GM12878 (cell line): ENCODE measurements around the gene LCE1A. TPM values are rescaled to one million over a fixed set of nuclear protein-coding genes. Genes with fewer than 3 reads are reported as not detected.

Experiments used
- ATAC-seq: fragments of 200-7000 bp; cut with Tn5 transposase; 3 replicates; pipeline ENCODE4 v1.9.1; 2020; ENCODE audit warnings: mild to moderate bottlenecking, moderate library complexity
- BruUV-seq: library from RNA; stranded (reverse); fragments of 400-500 nt; replicated peaks from 2 replicates; lab custom pipeline; 2021; lab: Mats Ljungman, UMichigan
- CTCF ChIA-PET: fragments of 300-600 bp; sonication (Branson Sonifier 250); formaldehyde crosslinking; extraction: SDS; loops from one replicate; lab custom pipeline; 2021; ENCODE audit warnings: inconsistent platforms; lab: Yijun Ruan, JAX
- POLR2A ChIA-PET: fragments of 350-600 bp; formaldehyde crosslinking; extraction: SDS; loops from one replicate; lab custom pipeline; 2021; ENCODE audit warnings: inconsistent platforms; lab: Charles Lee
- RAD21 ChIA-PET: fragments of 300-600 bp; sonication (Branson Sonifier 250); formaldehyde crosslinking; loops from one replicate; lab custom pipeline; 2023; ENCODE audit warnings: antibody characterized with exemption; ENCODE audit not compliant: unreplicated experiment; lab: Charles Lee
- SMC1A ChIA-PET: fragments of 300-600 bp; sonication (Branson Sonifier 250); formaldehyde crosslinking; loops from one replicate; lab custom pipeline; 2023; ENCODE audit not compliant: unreplicated experiment, uncharacterized antibody; lab: Charles Lee
- DNase-seq: peaks from one replicate; pipeline ENCODE4 v3.0.0-alpha.2; 2011; ENCODE audit warnings: low read depth, low spot score
- FAIRE-seq: peaks from 3 replicates; lab custom pipeline; 2011; peaks lifted over from hg19 to GRCh38; lab: Jason Lieb, UNC
- H2AFZ ChIP-seq: 2 replicates; pipeline ENCODE4 v1.6.0; 2011; ENCODE audit warnings: low read depth, low read length, control low read depth; ENCODE audit not compliant: control insufficient read depth
- H3K27ac ChIP-seq: 2 replicates; pipeline ENCODE4 v1.5.1; 2011; ENCODE audit warnings: control low read depth; ENCODE audit not compliant: control insufficient read depth, insufficient read depth
- H3K27me3 ChIP-seq, 2 experiments: replicated peaks in 1 of 2; 2 replicates each; pipeline versions ENCODE4 v1.6.0 to v1.6.1; 2011; ENCODE audit warnings: low read length in 1 of 2; ENCODE audit not compliant: control insufficient read depth in 2 of 2, insufficient read depth in 2 of 2
- H3K36me3 ChIP-seq, 2 experiments: 2 replicates each; pipeline ENCODE4 v1.5.1; 2011; ENCODE audit warnings: low read length in 1 of 2; ENCODE audit not compliant: control insufficient read depth in 2 of 2, insufficient read depth in 2 of 2
- H3K4me1 ChIP-seq: 2 replicates; pipeline ENCODE4 v1.6.1; 2011; ENCODE audit warnings: mild to moderate bottlenecking, low read length, moderate library complexity, mixed read lengths; ENCODE audit not compliant: control insufficient read depth, insufficient read depth
- H3K4me2 ChIP-seq: 2 replicates; pipeline ENCODE4 v1.6.0; 2011; ENCODE audit warnings: control low read depth; ENCODE audit not compliant: control insufficient read depth, insufficient read depth
- H3K4me3 ChIP-seq: fragments of 200-600 bp; sonication (generic); 2 replicates; pipeline ENCODE4 v1.5.1; 2016
- H3K79me2 ChIP-seq: 2 replicates; pipeline ENCODE4 v1.6.0; 2011; ENCODE audit warnings: low read length; ENCODE audit not compliant: control insufficient read depth, insufficient read depth
- H3K9ac ChIP-seq: 2 replicates; pipeline ENCODE4 v1.8.0; 2011; ENCODE audit warnings: low read length, control low read depth, mixed read lengths; ENCODE audit not compliant: control insufficient read depth, insufficient read depth
- H3K9me3 ChIP-seq: replicated peaks from 3 replicates; pipeline ENCODE4 v1.5.1; 2011; ENCODE audit warnings: mild to moderate bottlenecking, low read length; ENCODE audit not compliant: control insufficient read depth, insufficient read depth
- H4K20me1 ChIP-seq: 2 replicates; pipeline ENCODE4 v1.6.0; 2011; ENCODE audit not compliant: control insufficient read depth, insufficient read depth
- ASH2L ChIP-seq: fragments of 300-600, 200-600 bp; sonication (generic); IDR thresholded peaks from 2 replicates; pipeline ENCODE4 v1.6.1; 2017; ENCODE audit warnings: low read depth, mild to moderate bottlenecking, borderline replicate concordance
- CBFB ChIP-seq: IDR thresholded peaks from 2 replicates; pipeline ENCODE4 v1.6.1; 2016; ENCODE audit warnings: antibody characterized with exemption, low read depth
- CHD2 ChIP-seq: IDR thresholded peaks from 2 replicates; pipeline ENCODE4 v1.6.1; 2011; ENCODE audit warnings: low read depth, low read length, improper control_type of control experiment, borderline replicate concordance
- FOXK2 ChIP-seq: fragments of 450-650 bp; IDR thresholded peaks from 2 replicates; pipeline ENCODE4 v1.6.1; 2017; ENCODE audit warnings: mild to moderate bottlenecking, moderate library complexity
- HCFC1 ChIP-seq: fragments of 150-350 bp; IDR thresholded peaks from 2 replicates; pipeline ENCODE4 v1.6.1; 2014; ENCODE audit warnings: low read length
- KAT2A ChIP-seq: conservative IDR thresholded peaks from 2 replicates; pipeline ENCODE4 v1.6.1; 2011; ENCODE audit warnings: low read depth, low read length; ENCODE audit not compliant: control insufficient read depth
- KDM1A ChIP-seq: fragments of 200-600 bp; sonication (generic); IDR thresholded peaks from 2 replicates; pipeline ENCODE4 v1.6.1; 2016; ENCODE audit warnings: borderline replicate concordance
- RELA ChIP-seq: fragments of 450-650 bp; IDR thresholded peaks from 2 replicates; pipeline ENCODE4 v1.8.0; 2014; ENCODE audit warnings: borderline replicate concordance; ENCODE audit not compliant: partially characterized antibody
- SMAD5 ChIP-seq: IDR thresholded peaks from 2 replicates; pipeline ENCODE4 v1.6.1; 2016; ENCODE audit warnings: antibody characterized with exemption, low read depth
- SREBF2 ChIP-seq: IDR thresholded peaks from 2 replicates; pipeline ENCODE4 v1.6.1; 2012; ENCODE audit warnings: mild to moderate bottlenecking, low read length
- SRF ChIP-seq, 2 experiments: IDR thresholded peaks; 2 replicates each; pipeline ENCODE4 v1.6.1; 2011; ENCODE audit warnings: low read depth in 2 of 2, low read length in 2 of 2, mild to moderate bottlenecking in 1 of 2, moderate library complexity in 1 of 2
- TCF12 ChIP-seq: IDR thresholded peaks from 2 replicates; pipeline ENCODE4 v1.6.1; 2011; ENCODE audit warnings: low read depth, mild to moderate bottlenecking, low read length
- ZNF217 ChIP-seq: fragments of 450-650 bp; IDR thresholded peaks from 2 replicates; pipeline ENCODE4 v1.6.1; 2017; ENCODE audit warnings: antibody characterized with exemption, mild to moderate bottlenecking
- ZNF24 ChIP-seq: fragments of 450-650 bp; IDR thresholded peaks from 2 replicates; pipeline ENCODE4 v1.6.1; 2017; ENCODE audit warnings: antibody characterized with exemption, mild to moderate bottlenecking
- WGBS: methylation state at CpG from one replicate; pipeline ENCODE4 v1.1.6; 2016; ENCODE audit warnings: low lambda C conversion rate; ENCODE audit not compliant: insufficient replicate concordance, insufficient coverage; ENCODE audit errors: missing lambda C conversion rate; 5-methylcytosine and 5-hydroxymethylcytosine counted together
- in situ Hi-C: fragments of 300-500 bp; cut with MboI; formaldehyde crosslinking; loops from 9 replicates; pipeline ENCODE4 v1.14.3; 2018; ENCODE audit warnings: mixed read lengths
- intact Hi-C: fragments of 100-400 bp; cut with micrococcal nuclease; formaldehyde crosslinking; loops from one replicate; pipeline ENCODE4 v1.14.2; 2022; ENCODE audit not compliant: unreplicated experiment
- polyA plus RNA-seq, 11 experiments: library from polyadenylated mRNA; depleted of rRNA in 4 of 11; unstranded in 6 of 11; stranded (reverse) in 5 of 11; fragments of >200 nt; fragmentation: Nextera tagmentation in 4 of 11; fragmentation: Illumina TruSeq in 1 of 11; extraction: Ambion mirVana in 4 of 11; extraction: Trizol in 1 of 11; gene quantifications; 1 replicate in 1 of 11; 2 replicates in 10 of 11; pipeline versions ENCODE4 v1.2.1 to v1.2.3, GENCODE V29; 2011 to 2016; ENCODE audit warnings: inconsistent platforms in 2 of 11, missing spikeins in 2 of 11, low read depth in 1 of 11
- total RNA-seq, 4 experiments: library from RNA; depleted of rRNA in 3 of 4; stranded (reverse); fragments of >200 nt in 3 of 4; fragmentation: Illumina TruSeq in 1 of 4; extraction: Trizol in 1 of 4; gene quantifications; 2 replicates each; pipeline versions ENCODE4 v1.2.1 to v1.2.3, GENCODE V29; 2013 to 2021
- TF ChIP-seq, protein P1 (sequence below): fragments of 150-350 bp; IDR thresholded peaks from 2 replicates; pipeline ENCODE4 v1.6.1; 2014; ENCODE audit warnings: mild to moderate bottlenecking, low read depth, low read length
- TF ChIP-seq, protein P2 (sequence below): fragments of 450-650 bp; IDR thresholded peaks from 2 replicates; pipeline ENCODE4 v1.6.1; 2014; ENCODE audit warnings: mild to moderate bottlenecking
- TF ChIP-seq, protein P3 (sequence below): fragments of 450-650 bp; IDR thresholded peaks from 2 replicates; pipeline ENCODE4 v1.6.1; 2018; ENCODE audit warnings: borderline replicate concordance, mild to moderate bottlenecking; ENCODE audit not compliant: partially characterized antibody
- TF ChIP-seq, protein P4 (sequence below): fragments of 450-650 bp; formaldehyde crosslinking; IDR thresholded peaks from 2 replicates; pipeline ENCODE4 v1.4.0; 2020; ENCODE audit warnings: mild to moderate bottlenecking, moderate library complexity

The LCE1A gene
- total and polyA plus RNA-seq, 10 of the 15 experiments (the other 5 are each of a cell fraction or from before 2014, with no cell fraction given) = not detected

DNA sequence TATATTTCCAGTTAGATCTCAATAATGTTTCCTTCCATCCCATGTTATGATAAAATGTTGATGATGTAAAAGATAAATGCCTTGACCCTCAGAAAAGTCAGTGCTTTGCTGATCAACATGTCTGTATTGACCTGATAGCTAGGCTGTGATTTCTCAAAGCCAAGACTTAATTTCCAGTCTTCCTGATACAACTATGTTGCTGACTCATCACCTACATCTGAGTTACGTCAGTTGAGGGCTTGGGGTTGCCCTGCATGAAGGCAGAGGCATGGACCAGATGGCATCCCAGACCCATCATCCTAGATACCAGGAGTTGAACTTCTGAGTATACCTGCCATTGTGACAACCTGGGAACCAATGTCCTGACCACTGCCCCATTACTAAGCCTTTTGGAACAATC lies 25.9 kb upstream of the LCE1A start:
- WGBS = 0% methylated on average over 1 of the region's 1 CpG
- DNase-seq (no peak), ATAC-seq (no peak), FAIRE-seq (no peak)
- H3K9me3 ChIP-seq = no peaks in the 10 kb centered on the region
- ChIA-PET POLR2A (no interaction called here), SMC1A (no interaction called here), RAD21 (interaction anchor here (1.1 kb wide), 1 partner anchor 14 kb away, joined by 3 read pairs; no protein-coding TSS in a partner anchor), CTCF (interaction anchor here (0.9 kb wide), 1 partner anchor 69 kb away, joined by 3 read pairs; no protein-coding TSS in a partner anchor)
- H3K4me1 ChIP-seq = no peaks in the 10 kb centered on the region
- H3K36me3 ChIP-seq = no peaks in the 10 kb centered on the region
- intact Hi-C loops (no loop called here), in situ Hi-C loops (no loop called here)
- H3K4me3 ChIP-seq = no peak overlapping the region
- H3K27me3 ChIP-seq = no peaks in the 10 kb centered on the region
- no TSS peak for BruUV-seq
- H3K4me2 ChIP-seq = no peak overlapping the region
- H3K79me2 ChIP-seq = no peaks in the 10 kb centered on the region
- H3K27ac ChIP-seq = no peak overlapping the region
- H2AFZ ChIP-seq = no peak overlapping the region
- H4K20me1 ChIP-seq = no peaks in the 10 kb centered on the region
- H3K9ac ChIP-seq = no peak overlapping the region
- TF ChIP-seq ZNF24 (no peak), CBFB (no peak), SMAD5 (no peak), SREBF2 (no peak), FOXK2 (no peak), ZNF217 (no peak), CHD2 (no peak), TCF12 (no peak), RELA (no peak), KDM1A (no peak), HCFC1 (no peak), ASH2L (no peak), SRF (IDR thresholded peaks at IDR 0.05; ENCODE audit: low read depth in 2 of 2, low read length in 2 of 2) (no peak), KAT2A (no peak)
- TF ChIP-seq, protein P1, sequence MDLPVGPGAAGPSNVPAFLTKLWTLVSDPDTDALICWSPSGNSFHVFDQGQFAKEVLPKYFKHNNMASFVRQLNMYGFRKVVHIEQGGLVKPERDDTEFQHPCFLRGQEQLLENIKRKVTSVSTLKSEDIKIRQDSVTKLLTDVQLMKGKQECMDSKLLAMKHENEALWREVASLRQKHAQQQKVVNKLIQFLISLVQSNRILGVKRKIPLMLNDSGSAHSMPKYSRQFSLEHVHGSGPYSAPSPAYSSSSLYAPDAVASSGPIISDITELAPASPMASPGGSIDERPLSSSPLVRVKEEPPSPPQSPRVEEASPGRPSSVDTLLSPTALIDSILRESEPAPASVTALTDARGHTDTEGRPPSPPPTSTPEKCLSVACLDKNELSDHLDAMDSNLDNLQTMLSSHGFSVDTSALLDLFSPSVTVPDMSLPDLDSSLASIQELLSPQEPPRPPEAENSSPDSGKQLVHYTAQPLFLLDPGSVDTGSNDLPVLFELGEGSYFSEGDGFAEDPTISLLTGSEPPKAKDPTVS = no peak
- TF ChIP-seq, protein P2, sequence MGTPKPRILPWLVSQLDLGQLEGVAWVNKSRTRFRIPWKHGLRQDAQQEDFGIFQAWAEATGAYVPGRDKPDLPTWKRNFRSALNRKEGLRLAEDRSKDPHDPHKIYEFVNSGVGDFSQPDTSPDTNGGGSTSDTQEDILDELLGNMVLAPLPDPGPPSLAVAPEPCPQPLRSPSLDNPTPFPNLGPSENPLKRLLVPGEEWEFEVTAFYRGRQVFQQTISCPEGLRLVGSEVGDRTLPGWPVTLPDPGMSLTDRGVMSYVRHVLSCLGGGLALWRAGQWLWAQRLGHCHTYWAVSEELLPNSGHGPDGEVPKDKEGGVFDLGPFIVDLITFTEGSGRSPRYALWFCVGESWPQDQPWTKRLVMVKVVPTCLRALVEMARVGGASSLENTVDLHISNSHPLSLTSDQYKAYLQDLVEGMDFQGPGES = no peak
- TF ChIP-seq, protein P3, sequence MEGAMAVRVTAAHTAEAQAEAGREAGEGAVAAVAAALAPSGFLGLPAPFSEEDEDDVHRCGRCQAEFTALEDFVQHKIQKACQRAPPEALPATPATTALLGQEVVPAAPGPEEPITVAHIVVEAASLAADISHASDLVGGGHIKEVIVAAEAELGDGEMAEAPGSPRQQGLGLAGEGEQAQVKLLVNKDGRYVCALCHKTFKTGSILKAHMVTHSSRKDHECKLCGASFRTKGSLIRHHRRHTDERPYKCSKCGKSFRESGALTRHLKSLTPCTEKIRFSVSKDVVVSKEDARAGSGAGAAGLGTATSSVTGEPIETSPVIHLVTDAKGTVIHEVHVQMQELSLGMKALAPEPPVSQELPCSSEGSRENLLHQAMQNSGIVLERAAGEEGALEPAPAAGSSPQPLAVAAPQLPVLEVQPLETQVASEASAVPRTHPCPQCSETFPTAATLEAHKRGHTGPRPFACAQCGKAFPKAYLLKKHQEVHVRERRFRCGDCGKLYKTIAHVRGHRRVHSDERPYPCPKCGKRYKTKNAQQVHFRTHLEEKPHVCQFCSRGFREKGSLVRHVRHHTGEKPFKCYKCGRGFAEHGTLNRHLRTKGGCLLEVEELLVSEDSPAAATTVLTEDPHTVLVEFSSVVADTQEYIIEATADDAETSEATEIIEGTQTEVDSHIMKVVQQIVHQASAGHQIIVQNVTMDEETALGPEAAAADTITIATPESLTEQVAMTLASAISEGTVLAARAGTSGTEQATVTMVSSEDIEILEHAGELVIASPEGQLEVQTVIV = no peak
- TF ChIP-seq, protein P4, sequence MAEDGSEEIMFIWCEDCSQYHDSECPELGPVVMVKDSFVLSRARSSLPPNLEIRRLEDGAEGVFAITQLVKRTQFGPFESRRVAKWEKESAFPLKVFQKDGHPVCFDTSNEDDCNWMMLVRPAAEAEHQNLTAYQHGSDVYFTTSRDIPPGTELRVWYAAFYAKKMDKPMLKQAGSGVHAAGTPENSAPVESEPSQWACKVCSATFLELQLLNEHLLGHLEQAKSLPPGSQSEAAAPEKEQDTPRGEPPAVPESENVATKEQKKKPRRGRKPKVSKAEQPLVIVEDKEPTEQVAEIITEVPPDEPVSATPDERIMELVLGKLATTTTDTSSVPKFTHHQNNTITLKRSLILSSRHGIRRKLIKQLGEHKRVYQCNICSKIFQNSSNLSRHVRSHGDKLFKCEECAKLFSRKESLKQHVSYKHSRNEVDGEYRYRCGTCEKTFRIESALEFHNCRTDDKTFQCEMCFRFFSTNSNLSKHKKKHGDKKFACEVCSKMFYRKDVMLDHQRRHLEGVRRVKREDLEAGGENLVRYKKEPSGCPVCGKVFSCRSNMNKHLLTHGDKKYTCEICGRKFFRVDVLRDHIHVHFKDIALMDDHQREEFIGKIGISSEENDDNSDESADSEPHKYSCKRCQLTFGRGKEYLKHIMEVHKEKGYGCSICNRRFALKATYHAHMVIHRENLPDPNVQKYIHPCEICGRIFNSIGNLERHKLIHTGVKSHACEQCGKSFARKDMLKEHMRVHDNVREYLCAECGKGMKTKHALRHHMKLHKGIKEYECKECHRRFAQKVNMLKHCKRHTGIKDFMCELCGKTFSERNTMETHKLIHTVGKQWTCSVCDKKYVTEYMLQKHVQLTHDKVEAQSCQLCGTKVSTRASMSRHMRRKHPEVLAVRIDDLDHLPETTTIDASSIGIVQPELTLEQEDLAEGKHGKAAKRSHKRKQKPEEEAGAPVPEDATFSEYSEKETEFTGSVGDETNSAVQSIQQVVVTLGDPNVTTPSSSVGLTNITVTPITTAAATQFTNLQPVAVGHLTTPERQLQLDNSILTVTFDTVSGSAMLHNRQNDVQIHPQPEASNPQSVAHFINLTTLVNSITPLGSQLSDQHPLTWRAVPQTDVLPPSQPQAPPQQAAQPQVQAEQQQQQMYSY (CRISPR knock-in tag) = no peak
